CD4-positive, alpha-beta memory T cell (primary cell): ENCODE measurements around the gene FBXO44. TPM values are rescaled to one million over a fixed set of nuclear protein-coding genes. Genes with fewer than 3 reads are reported as not detected.

Experiments
- CTCF ChIA-PET: fragments of 350-600 bp; sonication (Branson Sonifier 250); formaldehyde crosslinking; loops from one replicate; lab custom pipeline; 2021; ENCODE audit warnings: inconsistent platforms; ENCODE audit not compliant: partially characterized antibody; lab: Charles Lee
- POLR2A ChIA-PET: fragments of 350-600 bp; sonication (Branson Sonifier 250); formaldehyde crosslinking; loops from one replicate; lab custom pipeline; 2021; ENCODE audit not compliant: partially characterized antibody; lab: Charles Lee
- DNase-seq, 5 donors: peaks; one replicate each; pipeline versions ENCODE4 v3.0.0 to v3.0.0-alpha.2; 2020 to 2022; ENCODE audit warnings: mixed read lengths in 1 of 5
- H3K27ac ChIP-seq: one replicate; pipeline ENCODE4 v1.7.0; 2013; ENCODE audit warnings: low read depth, low read length
- H3K27me3 ChIP-seq: 2 replicates; pipeline ENCODE4 v1.7.0; 2013; ENCODE audit warnings: mild to moderate bottlenecking, low read length, moderate library complexity; ENCODE audit not compliant: insufficient read depth
- H3K36me3 ChIP-seq: 2 replicates; pipeline ENCODE4 v1.7.0; 2013; ENCODE audit warnings: mild to moderate bottlenecking, low read length, moderate library complexity; ENCODE audit not compliant: insufficient read depth
- H3K4me1 ChIP-seq: 2 replicates; pipeline ENCODE4 v1.7.0; 2013; ENCODE audit warnings: mild to moderate bottlenecking, low read length, moderate library complexity; ENCODE audit not compliant: insufficient read depth
- H3K4me3 ChIP-seq, 2 donors: one replicate each; pipeline ENCODE4 v1.7.0; 2013; ENCODE audit warnings: low read length in 2 of 2, mild to moderate bottlenecking in 1 of 2
- H3K9me3 ChIP-seq, 2 donors: one replicate each; pipeline ENCODE4 v1.7.0; 2013; ENCODE audit warnings: low read length in 2 of 2, control low read depth in 1 of 2; ENCODE audit not compliant: control insufficient read depth in 1 of 2
- H3K27ac Mint-ChIP-seq, 7 donors: one replicate each; pipeline ENCODE4 v1.8.0; 2020 to 2021; ENCODE audit warnings: mixed read lengths in 7 of 7, mild to moderate bottlenecking in 6 of 7, inconsistent platforms in 3 of 7, moderate library complexity in 3 of 7
- H3K27me3 Mint-ChIP-seq, 2 donors: one replicate each; pipeline ENCODE4 v1.8.0; 2020 to 2021; ENCODE audit warnings: mixed read lengths in 2 of 2
- H3K36me3 Mint-ChIP-seq, 2 donors: one replicate each; pipeline ENCODE4 v1.8.0; 2020 to 2021; ENCODE audit warnings: mixed read lengths in 2 of 2, inconsistent platforms in 1 of 2, mild to moderate bottlenecking in 1 of 2
- H3K4me1 Mint-ChIP-seq, 4 donors: one replicate each; pipeline ENCODE4 v1.8.0; 2020 to 2021; ENCODE audit warnings: mixed read lengths in 4 of 4, mild to moderate bottlenecking in 1 of 4
- H3K4me3 Mint-ChIP-seq, 8 donors: one replicate each; pipeline ENCODE4 v1.8.0; 2020 to 2021; ENCODE audit warnings: mixed read lengths in 8 of 8, mild to moderate bottlenecking in 7 of 8, moderate library complexity in 6 of 8, inconsistent platforms in 3 of 8
- H3K9me3 Mint-ChIP-seq, 8 donors: one replicate each; pipeline ENCODE4 v1.8.0; 2020 to 2021; ENCODE audit warnings: mixed read lengths in 8 of 8, mild to moderate bottlenecking in 5 of 8, inconsistent platforms in 3 of 8, moderate library complexity in 1 of 8
- intact Hi-C: fragments of 100-400 bp; cut with micrococcal nuclease; formaldehyde crosslinking; loops from one replicate; pipeline ENCODE4 v1.15.1; 2023
- polyA plus RNA-seq, 2 donors: library from polyadenylated mRNA; unstranded; fragments of 300-500 nt; fragmentation: Illumina TruSeq; gene quantifications; one replicate each; pipeline ENCODE4 v1.2.3, GENCODE V29; 2021
- total RNA-seq, 2 experiments: library from RNA; stranded (reverse); gene quantifications; one replicate each; pipeline ENCODE4 v1.2.3, GENCODE V29; 2021

Gene FBXO44
- total and polyA plus RNA-seq, 4 experiments from 2014 or later: 10.0 to 56.9 (median 33.8) TPM

- H3K9me3 ChIP-seq: no peaks in the 10 kb centered on the region
- no peak overlapping the region for H3K4me3 Mint-ChIP-seq
- no peaks in the 10 kb centered on the region for H3K27me3 ChIP-seq
- peaks cover 0 to 1% (median 0%) of the 10 kb centered on the region in 8 donors for H3K9me3 Mint-ChIP-seq
- H3K36me3 Mint-ChIP-seq: no peaks in the 10 kb centered on the region
- no peak for DNase-seq
- no peak overlapping the region for H3K27ac ChIP-seq
- H3K27ac Mint-ChIP-seq: no peak overlapping the region
- H3K36me3 ChIP-seq: no peaks in the 10 kb centered on the region
- ChIA-PET CTCF (interaction anchor here (0.7 to 13.4 kb wide), 15 partner anchors 8 to 1535 kb away, joined by 3 to 187 read pairs (median 5); partner anchors contain the start of gene FBXO6), POLR2A (interaction anchor here (1.0 kb wide), 3 partner anchors 10 to 74 kb away, joined by 3 to 6 read pairs (median 4); partner anchors contain the start of genes FBXO44 and FBXO6)
- no peak overlapping the region for H3K4me3 ChIP-seq
- peaks cover 4 to 18% (median 8%) of the 10 kb centered on the region in 4 donors for H3K4me1 Mint-ChIP-seq
- intact Hi-C loops: no loop called here
- peaks cover 0 to 2% of the 10 kb centered on the region in 2 donors for H3K27me3 Mint-ChIP-seq
- H3K4me1 ChIP-seq: peaks cover 10% of the 10 kb centered on the region
These were observed 9.4 kb upstream of the FBXO44 start for GRCh38 chr1:11645270-11645669.

- intact Hi-C loops: no loop called here
These were observed 8.9 kb upstream of the FBXO44 start for GRCh38 chr1:11645670-11646265.

GRCh38 chr1:11646317-11646716, 8.4 kb upstream of the FBXO44 start:
- Histone ChIP-seq H3K27ac (no peak overlapping the region), H3K4me1 (peaks cover 21% of the 10 kb centered on the region), H3K9me3 (no peaks in the 10 kb centered on the region), H3K36me3 (no peaks in the 10 kb centered on the region), H3K27me3 (no peaks in the 10 kb centered on the region), H3K4me3 (no peak overlapping the region)
- POLR2A ChIA-PET: interaction anchor here (1.0 kb wide), 3 partner anchors 9 to 73 kb away, joined by 3 to 6 read pairs (median 4); partner anchors contain the start of genes FBXO44 and FBXO6
- H3K4me3 Mint-ChIP-seq: no peak overlapping the region
- H3K27me3 Mint-ChIP-seq: peaks cover 0 to 2% of the 10 kb centered on the region in 2 donors
- H3K27ac Mint-ChIP-seq: peak overlapping the region in 1 of 7 donors; percentile 24
- H3K4me1 Mint-ChIP-seq: peaks cover 10 to 27% (median 17%) of the 10 kb centered on the region in 4 donors
- peaks cover 0 to 1% (median 0%) of the 10 kb centered on the region in 8 donors for H3K9me3 Mint-ChIP-seq
- H3K36me3 Mint-ChIP-seq: no peaks in the 10 kb centered on the region
- CTCF ChIA-PET: interaction anchor here (0.6 to 13.4 kb wide), 11 partner anchors 9 to 609 kb away, joined by 3 to 187 read pairs (median 5); partner anchors contain the start of gene FBXO6
- no peak for DNase-seq
- intact Hi-C loops: no loop called here

More at GRCh38 chr1:11645670-11646265, 8.9 kb upstream of the FBXO44 start:
- Mint-ChIP-seq H3K4me3 (no peak overlapping the region), H3K27me3 (peaks cover 0 to 2% of the 10 kb centered on the region in 2 donors), H3K9me3 (peaks cover 0 to 1% (median 0%) of the 10 kb centered on the region in 8 donors), H3K4me1 (peaks cover 5 to 21% (median 12%) of the 10 kb centered on the region in 4 donors), H3K36me3 (no peaks in the 10 kb centered on the region), H3K27ac (no peak overlapping the region)
- Histone ChIP-seq H3K36me3 (no peaks in the 10 kb centered on the region), H3K9me3 (no peaks in the 10 kb centered on the region), H3K27ac (no peak overlapping the region), H3K4me1 (peaks cover 15% of the 10 kb centered on the region), H3K27me3 (no peaks in the 10 kb centered on the region), H3K4me3 (no peak overlapping the region)
- peak; percentile 71 to 75 (median 73) for DNase-seq
- ChIA-PET POLR2A (interaction anchor here (1.0 kb wide), 3 partner anchors 9 to 74 kb away, joined by 3 to 6 read pairs (median 4); partner anchors contain the start of genes FBXO44 and FBXO6), CTCF (interaction anchor here (0.6 to 13.4 kb wide), 15 partner anchors 9 to 608 kb away, joined by 3 to 187 read pairs (median 5); partner anchors contain the start of gene FBXO6)

- Mint-ChIP-seq H3K27ac (no peak overlapping the region), H3K4me1 (peaks cover 11 to 33% (median 21%) of the 10 kb centered on the region in 4 donors), H3K36me3 (no peaks in the 10 kb centered on the region), H3K27me3 (no peaks in the 10 kb centered on the region), H3K9me3 (peaks cover 0 to 1% (median 0%) of the 10 kb centered on the region in 8 donors), H3K4me3 (no peak overlapping the region)
- POLR2A ChIA-PET: interaction anchor here (5.5 kb wide), 1 partner anchor 72 kb away, joined by 67 read pairs; no protein-coding TSS in a partner anchor
- no peak overlapping the region for H3K4me3 ChIP-seq
- no peak overlapping the region for H3K27ac ChIP-seq
- intact Hi-C loops: no loop called here
- no peaks in the 10 kb centered on the region for H3K36me3 ChIP-seq
- CTCF ChIA-PET: interaction anchor here (1.1 to 13.4 kb wide), 7 partner anchors 9 to 615 kb away, joined by 4 to 187 read pairs (median 19); partner anchors contain the start of gene FBXO6
- H3K4me1 ChIP-seq: peaks cover 22% of the 10 kb centered on the region
- H3K9me3 ChIP-seq: no peaks in the 10 kb centered on the region
- DNase-seq: no peak
- H3K27me3 ChIP-seq: no peaks in the 10 kb centered on the region
These were observed 7.3 kb upstream of the FBXO44 start for GRCh38 chr1:11647333-11647732.

GRCh38 chr1:11648039-11648438, 6.6 kb upstream of the FBXO44 start:
- Mint-ChIP-seq H3K4me3 (peak overlapping the region in 2 of 8 donors; percentile 36 to 49), H3K4me1 (peaks cover 11 to 40% (median 24%) of the 10 kb centered on the region in 4 donors), H3K27ac (no peak overlapping the region), H3K9me3 (peaks cover 0 to 1% (median 0%) of the 10 kb centered on the region in 8 donors), H3K36me3 (no peaks in the 10 kb centered on the region), H3K27me3 (no peaks in the 10 kb centered on the region)
- intact Hi-C loops: no loop called here
- POLR2A ChIA-PET: interaction anchor here (5.5 kb wide), 1 partner anchor 71 kb away, joined by 67 read pairs; no protein-coding TSS in a partner anchor
- no peak overlapping the region for H3K4me3 ChIP-seq
- H3K27me3 ChIP-seq: no peaks in the 10 kb centered on the region
- peaks cover 22% of the 10 kb centered on the region for H3K4me1 ChIP-seq
- CTCF ChIA-PET: interaction anchor here (1.6 to 13.4 kb wide), 6 partner anchors 8 to 611 kb away, joined by 4 to 187 read pairs (median 72); no protein-coding TSS in a partner anchor
- H3K9me3 ChIP-seq: no peaks in the 10 kb centered on the region
- no peaks in the 10 kb centered on the region for H3K36me3 ChIP-seq
- no peak overlapping the region for H3K27ac ChIP-seq
- no peak for DNase-seq

GRCh38 chr1:11648732-11649158, 5.9 kb upstream of the FBXO44 start:
- peaks cover 22% of the 10 kb centered on the region for H3K4me1 ChIP-seq
- peaks cover 11 to 43% (median 25%) of the 10 kb centered on the region in 4 donors for H3K4me1 Mint-ChIP-seq
- H3K36me3 Mint-ChIP-seq: no peaks in the 10 kb centered on the region
- no peaks in the 10 kb centered on the region for H3K27me3 ChIP-seq
- intact Hi-C loops: no loop called here
- ChIA-PET POLR2A (interaction anchor here (2.4 to 8.1 kb wide), 3 partner anchors 15 to 260 kb away, joined by 15 to 73 read pairs (median 67); partner anchors contain the start of gene FBXO6), CTCF (interaction anchor here (0.5 to 13.4 kb wide), 6 partner anchors 16 to 611 kb away, joined by 3 to 187 read pairs (median 20); partner anchors contain the start of gene FBXO6)
- H3K27ac ChIP-seq: no peak overlapping the region
- peak in 3 of 5 donors; percentile 23 to 41 (median 32) for DNase-seq
- H3K36me3 ChIP-seq: no peaks in the 10 kb centered on the region
- H3K4me3 ChIP-seq: no peak overlapping the region
- peaks cover 0 to 1% (median 0%) of the 10 kb centered on the region in 8 donors for H3K9me3 Mint-ChIP-seq
- peak overlapping the region in 6 of 8 donors; percentile 13 to 67 (median 54) for H3K4me3 Mint-ChIP-seq
- no peak overlapping the region for H3K27ac Mint-ChIP-seq
- no peaks in the 10 kb centered on the region for H3K9me3 ChIP-seq
- H3K27me3 Mint-ChIP-seq: no peaks in the 10 kb centered on the region
